ENCODE results near the gene ALK.

Gene ALK

DNA sequence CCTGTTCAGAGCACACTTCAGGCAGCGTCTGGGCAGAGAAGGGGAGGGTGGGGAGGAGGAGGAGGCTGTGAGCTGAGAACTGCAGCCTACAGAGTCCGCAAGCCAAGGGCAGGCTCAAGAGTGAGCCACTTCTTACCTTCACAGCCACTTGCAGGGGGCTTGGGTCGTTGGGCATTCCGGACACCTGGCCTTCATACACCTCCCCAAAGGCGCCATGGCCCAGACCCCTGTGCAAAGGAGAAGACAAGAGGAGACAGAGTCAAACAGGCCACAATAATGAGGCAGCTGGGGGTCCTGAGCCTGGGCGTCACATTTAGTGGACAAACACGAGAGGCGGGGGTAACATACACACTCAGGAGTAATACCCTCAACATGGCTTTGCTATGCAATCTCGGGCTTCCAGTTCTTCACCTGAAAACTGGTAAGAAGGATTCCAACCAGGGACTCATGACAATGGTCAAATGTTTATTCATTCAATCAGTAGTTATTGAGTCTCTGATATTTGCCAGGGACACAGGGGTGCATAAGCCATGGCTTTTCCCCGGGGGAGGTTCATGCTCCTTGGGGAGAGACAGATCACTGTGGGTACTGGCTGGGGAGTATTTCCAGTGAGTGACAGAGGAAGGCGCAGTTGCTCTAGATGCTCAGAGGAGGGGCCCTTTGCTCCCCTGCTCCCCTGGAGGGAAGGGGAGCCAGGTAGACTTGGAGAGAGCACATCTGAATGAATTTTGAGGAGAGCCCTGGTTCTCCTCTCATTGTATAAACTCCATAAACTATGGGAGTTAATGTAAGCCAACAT is 698.8 kb downstream of the ALK start:
- no peaks in the 10 kb centered on the region for H3K4me1 ChIP-seq (ENCODE audit: control insufficient read depth, insufficient read depth, low read length)
- no peaks in the 10 kb centered on the region for H3K36me3 ChIP-seq (ENCODE audit: control insufficient read depth, insufficient read depth, low read length)
- H3K27me3 ChIP-seq (ENCODE audit: control insufficient read depth, insufficient read depth, low read length), result no peaks in the 10 kb centered on the region
- H3K9me3 ChIP-seq (ENCODE audit: control insufficient read depth, insufficient read depth, low read length), result no peaks in the 10 kb centered on the region
- H3K4me3 ChIP-seq (ENCODE audit: low read depth, low read length), result no peak overlapping the region
- no peak overlapping the region for H3K9ac ChIP-seq (ENCODE audit: low read depth, low read length)

DNA sequence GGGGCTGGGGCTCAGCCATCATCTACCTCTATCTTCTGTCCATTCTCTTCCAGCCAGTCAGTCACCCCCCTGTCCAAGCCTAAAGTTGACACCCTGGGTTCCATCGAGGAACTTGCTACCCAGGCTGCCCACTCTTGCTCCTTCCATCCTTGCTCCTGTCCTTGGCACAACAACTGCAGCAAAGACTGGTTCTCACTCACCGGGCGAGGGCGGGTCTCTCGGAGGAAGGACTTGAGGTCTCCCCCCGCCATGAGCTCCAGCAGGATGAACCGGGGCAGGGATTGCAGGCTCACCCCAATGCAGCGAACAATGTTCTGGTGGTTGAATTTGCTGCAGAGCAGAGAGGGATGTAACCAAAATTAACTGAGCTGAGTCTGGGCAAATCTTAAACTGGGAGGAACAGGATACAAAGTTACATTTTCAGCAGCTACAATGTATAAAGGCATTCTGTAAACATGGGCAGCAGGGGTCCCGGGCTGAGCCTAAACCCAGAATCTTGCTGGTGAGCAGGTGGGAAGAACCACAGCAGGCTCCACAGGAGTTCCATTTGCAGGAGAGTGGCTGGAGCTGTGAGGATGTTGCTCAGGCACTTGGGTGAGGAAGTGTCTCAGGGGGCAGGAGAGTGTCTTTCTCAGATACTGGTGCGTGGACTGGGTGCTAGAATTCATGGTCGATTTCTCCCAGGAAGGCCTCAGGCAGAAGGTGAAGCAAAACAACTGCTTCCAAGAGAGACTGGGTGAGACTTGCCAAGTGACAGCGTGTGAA is 700.7 kb downstream of the ALK start:
- no peaks in the 10 kb centered on the region for H3K9me3 ChIP-seq (ENCODE audit: control insufficient read depth, insufficient read depth, low read length)
- no peaks in the 10 kb centered on the region for H3K27me3 ChIP-seq (ENCODE audit: control insufficient read depth, insufficient read depth, low read length)
- no peaks in the 10 kb centered on the region for H3K36me3 ChIP-seq (ENCODE audit: control insufficient read depth, insufficient read depth, low read length)
- H3K9ac ChIP-seq (ENCODE audit: low read depth, low read length), result no peak overlapping the region
- no peaks in the 10 kb centered on the region for H3K4me1 ChIP-seq (ENCODE audit: control insufficient read depth, insufficient read depth, low read length)
- no peak overlapping the region for H3K4me3 ChIP-seq (ENCODE audit: low read depth, low read length)

DNA sequence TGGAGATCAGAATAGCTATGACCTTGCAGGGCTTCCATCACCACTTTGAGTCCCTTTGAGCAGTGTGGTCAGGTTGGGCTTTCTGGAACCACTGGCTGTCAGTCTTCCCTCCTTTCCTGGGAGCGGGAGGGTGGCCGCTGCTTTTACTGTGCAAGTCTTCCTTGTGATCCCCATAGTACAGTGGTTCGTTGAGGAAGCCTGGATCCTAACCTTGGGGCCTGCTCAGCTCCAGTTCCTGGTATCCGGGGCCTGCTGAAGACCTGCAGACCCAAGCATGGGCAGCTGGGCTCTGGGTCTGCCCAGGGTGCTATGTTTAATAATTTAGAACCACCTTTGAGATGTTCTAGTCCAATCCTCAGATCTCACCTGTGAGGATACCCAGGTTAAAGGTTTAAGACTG is 702.0 kb downstream of the ALK start:
- no peaks in the 10 kb centered on the region for H3K36me3 ChIP-seq (ENCODE audit: control insufficient read depth, insufficient read depth, low read length)
- no peaks in the 10 kb centered on the region for H3K9me3 ChIP-seq (ENCODE audit: control insufficient read depth, insufficient read depth, low read length)
- H3K4me1 ChIP-seq (ENCODE audit: control insufficient read depth, insufficient read depth, low read length), result no peaks in the 10 kb centered on the region
- H3K4me3 ChIP-seq (ENCODE audit: low read depth, low read length), result no peak overlapping the region
- no peaks in the 10 kb centered on the region for H3K27me3 ChIP-seq (ENCODE audit: control insufficient read depth, insufficient read depth, low read length)
- no peak overlapping the region for H3K9ac ChIP-seq (ENCODE audit: low read depth, low read length)

DNA sequence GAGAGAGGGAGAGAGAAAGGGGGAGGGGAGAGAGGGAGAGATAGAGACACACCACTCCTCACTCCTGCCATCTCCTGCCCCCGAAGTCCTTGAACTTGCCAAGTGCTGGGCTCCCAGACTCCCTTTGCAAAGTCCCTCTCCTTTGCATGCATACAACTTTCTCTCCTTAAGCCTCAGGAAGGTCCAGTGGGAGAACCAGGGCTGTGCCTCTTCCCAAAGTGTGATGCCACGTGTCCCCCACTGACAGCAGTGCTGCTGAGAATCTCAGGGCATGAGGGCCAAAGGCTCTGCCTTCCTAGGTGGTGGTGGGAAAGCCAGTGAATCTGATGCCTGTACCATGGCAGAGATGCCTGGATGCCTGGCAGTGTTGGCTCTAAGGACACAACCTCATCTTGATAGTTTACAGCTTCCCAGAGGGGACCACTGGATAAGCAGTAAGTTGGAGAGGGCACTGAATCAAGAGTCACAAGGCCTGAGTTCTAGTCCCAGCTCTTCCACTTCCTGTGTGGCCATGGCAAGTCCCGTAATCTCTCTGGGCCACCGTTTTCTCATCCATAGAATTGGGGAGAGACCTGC is 702.7 kb downstream of the ALK start:
- Histone ChIP-seq H3K36me3 (ENCODE audit: control insufficient read depth, insufficient read depth, low read length) (no peaks in the 10 kb centered on the region), H3K9ac (ENCODE audit: low read depth, low read length) (no peak overlapping the region), H3K27me3 (ENCODE audit: control insufficient read depth, insufficient read depth, low read length) (no peaks in the 10 kb centered on the region), H3K9me3 (ENCODE audit: control insufficient read depth, insufficient read depth, low read length) (no peaks in the 10 kb centered on the region), H3K4me3 (ENCODE audit: low read depth, low read length) (no peak overlapping the region), H3K4me1 (ENCODE audit: control insufficient read depth, insufficient read depth, low read length) (no peaks in the 10 kb centered on the region)

DNA sequence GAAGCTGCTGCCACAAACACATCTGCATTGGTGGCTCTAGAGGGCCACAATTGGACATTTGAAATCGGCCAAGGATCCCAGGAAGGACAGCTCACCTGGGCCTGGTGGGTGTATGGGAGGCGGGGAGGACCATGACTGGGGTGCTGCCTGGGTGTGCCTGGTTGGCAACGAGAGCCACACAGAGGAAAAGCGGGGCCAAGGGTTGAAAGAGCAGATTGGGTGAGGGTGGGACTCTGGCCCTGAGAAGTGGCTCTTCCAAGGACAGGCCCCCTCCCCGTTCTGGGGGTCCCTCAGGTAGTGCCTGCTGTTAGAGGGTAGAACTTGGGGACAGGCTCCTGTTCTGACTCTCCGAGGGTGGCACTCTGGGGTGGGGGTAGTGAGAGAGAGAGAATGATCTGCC is 703.3 kb downstream of the ALK start:
- Histone ChIP-seq H3K9me3 (ENCODE audit: control insufficient read depth, insufficient read depth, low read length) (no peaks in the 10 kb centered on the region), H3K36me3 (ENCODE audit: control insufficient read depth, insufficient read depth, low read length) (no peaks in the 10 kb centered on the region), H3K4me3 (ENCODE audit: low read depth, low read length) (no peak overlapping the region), H3K27me3 (ENCODE audit: control insufficient read depth, insufficient read depth, low read length) (no peaks in the 10 kb centered on the region), H3K9ac (ENCODE audit: low read depth, low read length) (no peak overlapping the region), H3K4me1 (ENCODE audit: control insufficient read depth, insufficient read depth, low read length) (no peaks in the 10 kb centered on the region)

DNA sequence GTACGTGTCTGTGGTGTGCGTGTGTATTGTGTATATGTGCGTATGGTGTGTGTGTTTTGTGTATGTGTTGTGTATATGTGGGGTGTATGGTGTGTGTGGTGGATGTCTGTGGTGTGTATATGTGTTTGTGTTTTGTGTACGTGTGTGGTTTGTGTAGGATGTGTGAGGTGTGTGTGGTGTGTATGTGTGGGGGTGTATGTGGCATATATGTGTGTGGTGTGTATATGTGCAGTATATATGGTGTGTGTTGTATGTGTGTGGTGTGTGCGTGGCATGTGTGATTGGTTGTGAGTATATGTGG is 704.8 kb downstream of the ALK start:
- Histone ChIP-seq H3K4me3 (ENCODE audit: low read depth, low read length) (no peak overlapping the region), H3K9ac (ENCODE audit: low read depth, low read length) (no peak overlapping the region), H3K36me3 (ENCODE audit: control insufficient read depth, insufficient read depth, low read length) (no peaks in the 10 kb centered on the region), H3K4me1 (ENCODE audit: control insufficient read depth, insufficient read depth, low read length) (no peaks in the 10 kb centered on the region), H3K9me3 (ENCODE audit: control insufficient read depth, insufficient read depth, low read length) (no peaks in the 10 kb centered on the region), H3K27me3 (ENCODE audit: control insufficient read depth, insufficient read depth, low read length) (no peaks in the 10 kb centered on the region)

DNA sequence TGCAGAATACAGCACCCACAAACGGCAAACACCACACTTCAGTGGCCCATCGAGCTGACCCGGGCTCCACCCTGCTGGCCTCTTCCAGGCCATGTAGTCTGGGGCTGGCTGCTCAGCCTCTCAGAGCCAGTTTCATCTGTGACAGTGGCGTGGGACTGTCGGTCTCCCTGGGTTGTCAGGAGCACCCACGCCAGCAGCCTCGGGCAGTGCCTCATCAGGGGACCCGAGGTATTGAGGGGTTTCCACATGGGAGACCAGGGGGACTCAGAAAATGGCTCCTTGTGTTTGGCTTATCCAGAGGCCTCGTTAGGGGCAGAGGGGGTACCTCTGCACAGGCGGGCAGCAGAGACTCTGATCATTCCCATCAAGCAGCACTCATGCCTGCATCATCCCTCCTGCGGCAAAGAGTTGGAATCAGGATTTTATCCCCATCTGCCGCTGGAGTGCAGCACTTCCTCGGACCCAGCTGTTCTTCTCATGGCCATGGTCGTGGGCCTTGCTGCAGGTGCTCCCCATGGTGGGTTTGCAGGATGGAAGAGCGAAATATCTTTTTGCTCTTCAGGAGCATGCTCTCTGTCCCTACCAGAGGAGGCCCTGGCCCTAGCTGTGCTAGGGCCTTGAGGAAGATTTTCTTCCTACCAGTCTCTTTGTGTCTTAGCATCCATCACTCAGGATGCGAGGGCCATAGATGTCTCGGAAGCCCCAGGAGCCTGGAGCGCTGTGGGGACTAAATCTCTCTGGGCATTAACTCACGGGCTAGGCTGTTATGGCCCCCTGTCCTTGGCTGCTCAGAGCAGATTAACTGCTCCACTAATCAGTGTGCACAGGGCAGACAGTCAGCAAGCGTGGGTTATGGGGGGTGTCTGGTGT is 705.4 kb downstream of the ALK start:
- Histone ChIP-seq H3K27me3 (ENCODE audit: control insufficient read depth, insufficient read depth, low read length) (no peaks in the 10 kb centered on the region), H3K4me1 (ENCODE audit: control insufficient read depth, insufficient read depth, low read length) (no peaks in the 10 kb centered on the region), H3K4me3 (ENCODE audit: low read depth, low read length) (no peak overlapping the region), H3K9me3 (ENCODE audit: control insufficient read depth, insufficient read depth, low read length) (no peaks in the 10 kb centered on the region), H3K36me3 (ENCODE audit: control insufficient read depth, insufficient read depth, low read length) (no peaks in the 10 kb centered on the region), H3K9ac (ENCODE audit: low read depth, low read length) (no peak overlapping the region)

DNA sequence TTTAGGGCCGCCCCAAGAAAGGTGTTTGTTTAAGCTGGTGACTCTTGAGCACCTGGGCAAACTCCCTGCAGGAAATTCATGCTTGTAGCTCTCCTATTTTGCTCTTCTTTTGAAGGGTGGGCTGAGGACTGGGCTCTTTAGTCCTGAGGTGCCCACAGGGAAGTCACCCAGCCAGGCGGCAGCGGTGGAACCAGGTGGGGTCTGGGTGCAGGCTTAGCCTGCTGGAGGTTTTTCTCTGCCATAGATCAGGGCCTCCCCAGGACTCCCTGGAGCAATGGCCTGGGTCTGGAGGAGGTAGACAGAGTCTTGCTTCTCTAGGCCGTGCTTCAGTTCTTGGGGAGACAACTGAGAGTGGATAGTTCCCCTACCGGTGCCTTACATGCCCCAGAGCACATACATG is 706.3 kb downstream of the ALK start:
- Histone ChIP-seq H3K27me3 (ENCODE audit: control insufficient read depth, insufficient read depth, low read length) (no peaks in the 10 kb centered on the region), H3K36me3 (ENCODE audit: control insufficient read depth, insufficient read depth, low read length) (no peaks in the 10 kb centered on the region), H3K9me3 (ENCODE audit: control insufficient read depth, insufficient read depth, low read length) (no peaks in the 10 kb centered on the region), H3K9ac (ENCODE audit: low read depth, low read length) (no peak overlapping the region), H3K4me3 (ENCODE audit: low read depth, low read length) (no peak overlapping the region), H3K4me1 (ENCODE audit: control insufficient read depth, insufficient read depth, low read length) (no peaks in the 10 kb centered on the region)

DNA sequence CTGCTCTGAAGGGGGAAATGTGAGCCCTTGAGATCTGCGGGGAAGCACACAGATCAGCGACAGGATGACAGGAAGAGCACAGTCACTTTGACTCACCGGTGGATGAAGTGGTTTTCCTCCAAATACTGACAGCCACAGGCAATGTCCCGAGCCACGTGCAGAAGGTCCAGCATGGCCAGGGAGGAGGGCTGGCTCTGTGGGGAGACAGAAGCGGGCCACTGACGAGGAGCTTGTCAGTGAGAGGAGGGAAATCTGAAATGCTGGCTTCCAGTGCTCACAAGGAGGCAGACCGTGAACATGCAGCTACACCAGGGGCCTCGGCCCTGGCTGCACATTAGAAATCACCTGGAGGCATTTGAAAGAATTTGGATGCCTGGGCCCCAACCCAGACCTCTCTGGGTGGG is 707.5 kb downstream of the ALK start:
- Histone ChIP-seq H3K9me3 (ENCODE audit: control insufficient read depth, insufficient read depth, low read length) (no peaks in the 10 kb centered on the region), H3K4me1 (ENCODE audit: control insufficient read depth, insufficient read depth, low read length) (no peaks in the 10 kb centered on the region), H3K27me3 (ENCODE audit: control insufficient read depth, insufficient read depth, low read length) (no peaks in the 10 kb centered on the region), H3K36me3 (ENCODE audit: control insufficient read depth, insufficient read depth, low read length) (no peaks in the 10 kb centered on the region), H3K9ac (ENCODE audit: low read depth, low read length) (no peak overlapping the region), H3K4me3 (ENCODE audit: low read depth, low read length) (no peak overlapping the region)

DNA sequence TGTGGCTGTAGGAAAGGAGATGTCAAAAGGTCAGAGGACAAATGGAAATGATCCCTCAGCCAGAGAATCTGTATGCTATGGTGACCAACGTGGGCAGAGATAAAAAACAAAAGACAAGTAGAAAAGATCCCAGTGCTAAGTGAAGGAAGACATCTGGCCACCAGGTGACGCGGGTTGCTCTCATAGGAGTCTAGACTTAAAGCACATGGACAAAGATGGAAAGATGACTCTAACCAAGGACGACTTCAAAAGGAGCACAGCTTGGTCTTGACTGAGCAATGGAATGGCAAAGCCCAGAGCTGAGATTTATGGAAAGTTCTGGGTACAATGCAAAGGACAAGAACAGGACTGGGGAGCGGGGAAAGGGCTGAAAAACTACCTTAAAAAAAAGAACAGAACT is 709.4 kb downstream of the ALK start:
- H3K9me3 ChIP-seq (ENCODE audit: control insufficient read depth, insufficient read depth, low read length), result no peaks in the 10 kb centered on the region
- no peaks in the 10 kb centered on the region for H3K4me1 ChIP-seq (ENCODE audit: control insufficient read depth, insufficient read depth, low read length)
- no peak overlapping the region for H3K9ac ChIP-seq (ENCODE audit: low read depth, low read length)
- no peaks in the 10 kb centered on the region for H3K27me3 ChIP-seq (ENCODE audit: control insufficient read depth, insufficient read depth, low read length)
- no peak overlapping the region for H3K4me3 ChIP-seq (ENCODE audit: low read depth, low read length)
- H3K36me3 ChIP-seq (ENCODE audit: control insufficient read depth, insufficient read depth, low read length), result no peaks in the 10 kb centered on the region

DNA sequence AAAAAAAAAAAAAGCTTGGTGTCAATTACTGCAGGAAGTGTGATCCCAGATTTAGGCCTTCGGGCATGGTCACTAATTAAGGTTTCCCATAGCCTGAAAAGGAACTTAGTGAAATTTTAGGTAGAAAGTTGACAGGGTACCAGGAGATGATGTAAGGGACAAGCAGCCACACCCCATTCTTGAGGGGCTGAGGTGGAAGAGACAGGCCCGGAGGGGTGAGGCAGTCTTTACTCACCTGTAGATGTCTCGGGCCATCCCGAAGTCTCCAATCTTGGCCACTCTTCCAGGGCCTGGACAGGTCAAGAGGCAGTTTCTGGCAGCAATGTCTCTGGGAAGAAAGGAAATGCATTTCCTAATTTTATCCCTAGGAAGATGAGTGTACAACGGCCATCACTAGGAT is 711.8 kb downstream of the ALK start:
- Histone ChIP-seq H3K4me1 (ENCODE audit: control insufficient read depth, insufficient read depth, low read length) (no peaks in the 10 kb centered on the region), H3K4me3 (ENCODE audit: low read depth, low read length) (no peak overlapping the region), H3K9ac (ENCODE audit: low read depth, low read length) (no peak overlapping the region), H3K9me3 (ENCODE audit: control insufficient read depth, insufficient read depth, low read length) (no peaks in the 10 kb centered on the region), H3K36me3 (ENCODE audit: control insufficient read depth, insufficient read depth, low read length) (no peaks in the 10 kb centered on the region), H3K27me3 (ENCODE audit: control insufficient read depth, insufficient read depth, low read length) (no peaks in the 10 kb centered on the region)

Measured in iPS-15b (cell line).